ENCODE results near the gene C3AR1.
A peak's percentile ranks its signal among the peaks of the same experiment; 100 is the strongest.

Gene C3AR1

DNA sequence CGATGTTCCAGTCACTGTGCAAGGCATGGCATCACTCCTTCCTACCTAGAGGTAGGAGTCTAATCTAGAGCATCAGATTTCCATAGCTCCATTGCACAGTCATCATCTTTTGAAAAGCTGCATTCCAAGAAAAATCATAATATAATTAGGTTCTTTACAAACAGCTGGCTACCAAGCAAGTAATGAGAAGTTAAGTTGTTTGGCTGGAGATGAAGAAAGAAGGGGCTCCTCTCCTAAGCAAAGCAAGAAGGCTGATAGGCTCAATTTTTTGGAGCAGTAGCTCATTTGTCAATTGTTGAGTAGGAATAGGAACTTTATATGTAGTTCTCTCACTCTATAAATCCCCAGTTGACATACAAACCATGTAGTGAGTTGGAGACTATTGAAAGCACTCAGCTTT is 25.4 kb downstream of the C3AR1 start:
- no peak overlapping the region for H3K4me3 ChIP-seq (ENCODE audit: low read depth, low read length)
- TF ChIP-seq, protein P1, sequence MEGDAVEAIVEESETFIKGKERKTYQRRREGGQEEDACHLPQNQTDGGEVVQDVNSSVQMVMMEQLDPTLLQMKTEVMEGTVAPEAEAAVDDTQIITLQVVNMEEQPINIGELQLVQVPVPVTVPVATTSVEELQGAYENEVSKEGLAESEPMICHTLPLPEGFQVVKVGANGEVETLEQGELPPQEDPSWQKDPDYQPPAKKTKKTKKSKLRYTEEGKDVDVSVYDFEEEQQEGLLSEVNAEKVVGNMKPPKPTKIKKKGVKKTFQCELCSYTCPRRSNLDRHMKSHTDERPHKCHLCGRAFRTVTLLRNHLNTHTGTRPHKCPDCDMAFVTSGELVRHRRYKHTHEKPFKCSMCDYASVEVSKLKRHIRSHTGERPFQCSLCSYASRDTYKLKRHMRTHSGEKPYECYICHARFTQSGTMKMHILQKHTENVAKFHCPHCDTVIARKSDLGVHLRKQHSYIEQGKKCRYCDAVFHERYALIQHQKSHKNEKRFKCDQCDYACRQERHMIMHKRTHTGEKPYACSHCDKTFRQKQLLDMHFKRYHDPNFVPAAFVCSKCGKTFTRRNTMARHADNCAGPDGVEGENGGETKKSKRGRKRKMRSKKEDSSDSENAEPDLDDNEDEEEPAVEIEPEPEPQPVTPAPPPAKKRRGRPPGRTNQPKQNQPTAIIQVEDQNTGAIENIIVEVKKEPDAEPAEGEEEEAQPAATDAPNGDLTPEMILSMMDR (IDR thresholded peaks at IDR 0.05; ENCODE audit: low read depth, low read length), result no peak
- no peak overlapping the region for H3K27ac ChIP-seq
- H3K27me3 ChIP-seq (ENCODE audit: insufficient read depth, low read depth, severe bottlenecking), result no peaks in the 10 kb centered on the region
- no peak for DNase-seq
- peaks cover 33% of the 10 kb centered on the region for H3K36me3 ChIP-seq
- H3K9me3 ChIP-seq (ENCODE audit: severe bottlenecking), result no peaks in the 10 kb centered on the region

DNA sequence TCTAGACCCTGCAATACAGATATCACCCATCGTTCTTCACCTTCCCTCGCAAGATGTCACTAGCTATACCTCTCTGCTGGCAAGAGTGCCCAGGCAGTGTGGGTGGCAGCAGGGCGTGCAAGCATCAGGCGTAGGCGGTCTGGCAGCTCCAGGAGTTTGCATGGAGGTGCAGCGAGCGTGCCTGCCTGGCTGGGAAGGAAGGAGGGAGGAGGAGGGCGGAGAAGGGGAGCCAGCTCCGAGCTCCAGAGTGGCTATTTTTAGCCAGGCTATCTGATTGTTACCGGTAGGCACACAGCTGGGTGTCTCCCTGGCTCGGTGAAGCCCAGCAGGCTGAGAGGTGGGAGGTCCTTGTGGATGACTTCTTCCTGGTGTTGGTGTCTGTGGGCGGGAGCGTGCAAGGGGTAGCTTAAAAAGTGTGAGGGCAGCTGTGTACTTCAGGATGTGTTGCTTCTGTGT is 27.5 kb downstream of the C3AR1 start:
- Histone ChIP-seq H3K36me3 (peaks cover 15% of the 10 kb centered on the region), H3K4me3 (ENCODE audit: low read depth, low read length) (no peak overlapping the region), H3K27me3 (ENCODE audit: insufficient read depth, low read depth, severe bottlenecking) (no peaks in the 10 kb centered on the region), H3K27ac (no peak overlapping the region; the same call in 1 of the 2 replicates), H3K9me3 (ENCODE audit: severe bottlenecking) (no peaks in the 10 kb centered on the region)
- peak; percentile 41 for DNase-seq
- TF ChIP-seq, protein P1 (IDR thresholded peaks at IDR 0.05; ENCODE audit: low read depth, low read length), result no peak

DNA sequence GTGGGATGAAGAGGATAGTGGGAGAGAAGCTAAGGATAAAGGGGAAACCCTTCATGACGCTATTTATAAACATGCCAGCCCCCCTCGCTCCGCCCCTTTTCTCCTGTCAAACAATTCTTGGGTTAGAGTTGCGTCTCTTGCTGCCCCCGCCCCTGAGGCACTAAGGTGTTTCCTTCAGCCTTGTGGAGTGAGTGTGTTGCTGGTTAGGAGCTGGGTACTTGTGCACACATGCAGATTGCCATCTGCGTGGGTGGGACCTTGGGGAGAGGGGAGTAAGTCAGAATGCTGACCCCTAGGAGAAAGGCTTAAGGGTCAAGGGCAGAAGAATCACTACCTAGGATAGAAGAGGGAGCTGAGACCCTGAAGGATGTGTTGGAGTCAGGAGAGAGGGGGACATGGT is 28.2 kb downstream of the C3AR1 start:
- Histone ChIP-seq H3K9me3 (ENCODE audit: severe bottlenecking) (no peaks in the 10 kb centered on the region), H3K27ac (no peak overlapping the region), H3K36me3 (peaks cover 10% of the 10 kb centered on the region), H3K4me3 (ENCODE audit: low read depth, low read length) (no peak overlapping the region), H3K27me3 (ENCODE audit: insufficient read depth, low read depth, severe bottlenecking) (no peaks in the 10 kb centered on the region)
- TF ChIP-seq, protein P1 (IDR thresholded peaks at IDR 0.05; ENCODE audit: low read depth, low read length), result no peak
- no peak for DNase-seq

DNA sequence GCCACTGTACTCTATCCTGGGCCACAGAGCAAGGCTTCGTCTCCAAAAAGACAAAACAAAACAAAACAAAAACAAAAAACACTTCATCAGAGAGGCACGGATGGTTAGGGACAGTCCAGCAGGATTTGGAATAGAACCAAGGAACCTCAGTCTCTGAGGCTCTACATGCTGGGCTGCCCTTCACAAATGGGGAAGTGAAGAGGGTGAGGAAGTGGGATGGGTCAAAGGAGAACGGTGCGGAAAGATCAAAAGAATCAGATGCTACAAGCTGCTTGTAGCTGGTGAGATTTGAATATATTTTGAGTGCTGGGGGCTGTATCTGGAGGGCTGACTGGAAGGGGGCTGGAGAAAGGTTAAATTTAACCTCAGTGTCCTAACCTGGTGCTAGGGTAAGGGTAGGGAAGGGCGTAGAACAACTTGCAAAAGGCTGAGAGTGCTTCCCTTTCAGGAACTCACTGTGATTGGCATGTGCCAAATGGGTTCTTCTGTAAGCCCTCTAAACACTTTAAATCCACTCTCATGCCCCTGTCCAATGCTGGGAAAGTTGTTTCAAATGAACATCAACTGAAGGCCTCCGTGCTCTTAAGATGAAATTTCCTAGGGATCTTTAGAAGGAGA is 29.0 kb downstream of the C3AR1 start:
- Histone ChIP-seq H3K27me3 (ENCODE audit: insufficient read depth, low read depth, severe bottlenecking) (no peaks in the 10 kb centered on the region), H3K36me3 (peaks cover 10% of the 10 kb centered on the region), H3K27ac (no peak overlapping the region), H3K4me3 (ENCODE audit: low read depth, low read length) (no peak overlapping the region), H3K9me3 (ENCODE audit: severe bottlenecking) (no peaks in the 10 kb centered on the region)
- no peak for DNase-seq
- TF ChIP-seq, protein P1 (IDR thresholded peaks at IDR 0.05; ENCODE audit: low read depth, low read length), result no peak

DNA sequence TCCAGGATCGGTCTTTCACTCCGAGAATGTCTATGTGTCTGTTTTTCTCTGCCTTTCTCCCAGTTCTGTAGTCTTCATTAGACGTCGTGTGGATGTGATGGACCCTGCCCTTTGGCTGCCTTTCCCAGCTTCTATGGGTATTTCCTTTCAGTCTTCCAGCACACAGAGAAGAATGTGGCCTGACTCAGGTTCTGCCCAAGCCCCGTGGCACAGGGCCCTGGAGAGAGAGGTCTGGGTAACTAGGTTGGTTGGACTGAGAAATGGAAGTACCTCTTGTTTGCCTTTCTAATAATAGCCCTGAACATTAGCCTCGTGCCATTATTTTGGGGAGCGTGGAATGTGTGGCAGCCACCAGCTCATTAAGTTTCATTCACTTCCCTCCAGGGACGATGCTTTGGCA is 29.8 kb downstream of the C3AR1 start:
- Histone ChIP-seq H3K27ac (no peak overlapping the region), H3K27me3 (ENCODE audit: insufficient read depth, low read depth, severe bottlenecking) (no peaks in the 10 kb centered on the region), H3K36me3 (peaks cover 10% of the 10 kb centered on the region; the same call in 1 of the 2 replicates), H3K4me3 (ENCODE audit: low read depth, low read length) (no peak overlapping the region), H3K9me3 (ENCODE audit: severe bottlenecking) (no peaks in the 10 kb centered on the region)
- DNase-seq, result no peak
- TF ChIP-seq, protein P1 (IDR thresholded peaks at IDR 0.05; ENCODE audit: low read depth, low read length), result no peak
